Right lung (tissue), 5 donors: ENCODE results near the gene CPZ. TPM values are rescaled to one million over a fixed set of nuclear protein-coding genes. Genes with fewer than 3 reads are reported as not detected.
"Not testable (repeated sequence)": the region's sequence is repeated elsewhere in the genome, so short reads cannot be mapped to it uniquely, and the experiment has no call there.

Experiments used
- DNase-seq, 2 donors: peaks; one replicate each; pipeline ENCODE4 v3.0.0-alpha.2; 2013
- polyA plus RNA-seq, 5 donors: library from polyadenylated mRNA; unstranded; fragments of 120-200 nt; gene quantifications; one replicate each; pipeline versions ENCODE4 v1.2.1 to v1.2.3, GENCODE V29; 2013; ENCODE audit warnings: inconsistent platforms in 1 of 5, low replicate concordance in 1 of 5; ENCODE audit not compliant: insufficient read length in 5 of 5, insufficient read depth in 1 of 5

Gene CPZ
- polyA plus RNA-seq, 5 donors, result 1.3 to 4.7 (median 3.0) TPM

DNA sequence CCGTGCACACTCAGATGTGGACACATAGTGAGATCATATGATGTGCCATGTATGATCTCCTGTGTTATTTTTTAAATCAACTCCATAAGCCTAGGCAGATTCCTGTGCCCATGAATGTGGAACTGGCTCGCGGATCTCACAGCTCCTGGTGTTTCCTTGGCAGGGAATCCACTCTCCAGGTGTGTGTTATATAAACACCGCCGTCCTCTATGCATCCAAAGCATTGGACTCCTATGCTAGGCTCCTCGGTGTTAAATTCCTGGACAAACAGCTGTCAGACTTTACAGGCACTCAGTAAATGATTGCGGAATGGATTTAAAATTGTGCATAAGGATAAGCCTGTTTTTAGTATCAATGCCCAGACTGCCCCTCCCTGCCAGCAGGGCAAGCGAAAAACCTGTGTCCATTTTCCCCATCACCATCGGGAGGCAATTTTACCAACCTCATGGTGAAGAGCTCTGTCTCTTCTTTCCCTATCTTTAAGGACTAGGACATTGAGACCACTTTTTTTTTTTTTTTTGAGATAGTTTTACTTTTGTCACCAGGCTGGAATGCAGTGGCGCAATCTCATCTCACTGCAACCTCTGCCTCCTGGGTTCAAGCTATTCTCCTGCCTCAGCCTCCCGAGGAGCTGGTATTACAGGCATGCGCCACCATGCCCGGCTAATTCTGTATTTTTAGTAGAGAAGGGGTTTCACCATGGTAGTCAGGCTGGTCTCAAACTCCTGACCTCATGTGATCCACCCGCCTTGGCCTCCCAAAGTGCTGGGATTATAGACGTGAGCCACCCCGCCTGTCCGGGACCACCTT is 36.0 kb upstream of the CPZ start:
- no peak for DNase-seq

DNA sequence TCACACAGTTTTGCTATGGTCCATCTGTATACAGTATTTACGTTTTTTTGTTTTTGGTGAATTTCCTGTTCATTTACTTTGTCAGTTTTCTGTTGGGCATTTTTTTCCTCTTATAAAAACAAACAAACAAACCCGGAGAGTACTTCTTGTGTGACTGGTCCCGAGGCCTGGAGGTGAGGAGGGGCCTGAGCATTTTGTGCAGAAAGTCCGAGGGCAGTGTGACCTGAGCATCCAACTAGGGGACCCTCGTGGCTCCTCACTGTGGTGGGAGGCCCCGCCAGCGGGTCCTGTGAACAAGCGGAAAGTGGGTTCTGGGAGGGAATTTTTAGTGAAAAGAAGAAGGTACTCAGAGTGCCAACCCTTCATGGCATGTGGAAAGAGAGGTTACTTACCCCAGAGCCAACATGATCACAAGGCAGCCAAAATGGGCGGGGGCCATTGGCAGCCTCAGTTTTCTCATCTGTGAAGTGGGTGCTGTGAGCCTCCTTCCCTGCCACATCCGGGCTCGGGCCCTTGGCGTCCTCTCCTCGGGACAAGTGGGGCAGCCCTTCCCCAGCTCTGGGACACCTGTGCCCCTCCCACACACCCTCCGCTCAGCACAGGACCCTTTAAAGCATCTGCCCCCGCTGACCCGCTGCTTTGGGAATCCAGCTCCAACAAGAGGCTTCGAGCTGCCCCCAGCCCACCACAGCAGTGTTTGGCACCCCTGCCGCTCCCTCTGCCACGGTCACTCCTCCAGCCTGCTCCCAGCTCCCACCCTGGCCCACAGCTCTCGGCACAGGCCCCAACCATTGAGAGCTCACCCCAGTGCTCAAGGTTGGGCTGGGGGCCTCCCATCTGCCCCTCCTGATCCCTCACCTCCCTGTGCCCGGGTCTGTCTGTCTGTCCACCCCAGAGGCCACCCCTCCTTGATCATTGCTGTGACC is 35.2 kb upstream of the CPZ start:
- no peak for DNase-seq

DNA sequence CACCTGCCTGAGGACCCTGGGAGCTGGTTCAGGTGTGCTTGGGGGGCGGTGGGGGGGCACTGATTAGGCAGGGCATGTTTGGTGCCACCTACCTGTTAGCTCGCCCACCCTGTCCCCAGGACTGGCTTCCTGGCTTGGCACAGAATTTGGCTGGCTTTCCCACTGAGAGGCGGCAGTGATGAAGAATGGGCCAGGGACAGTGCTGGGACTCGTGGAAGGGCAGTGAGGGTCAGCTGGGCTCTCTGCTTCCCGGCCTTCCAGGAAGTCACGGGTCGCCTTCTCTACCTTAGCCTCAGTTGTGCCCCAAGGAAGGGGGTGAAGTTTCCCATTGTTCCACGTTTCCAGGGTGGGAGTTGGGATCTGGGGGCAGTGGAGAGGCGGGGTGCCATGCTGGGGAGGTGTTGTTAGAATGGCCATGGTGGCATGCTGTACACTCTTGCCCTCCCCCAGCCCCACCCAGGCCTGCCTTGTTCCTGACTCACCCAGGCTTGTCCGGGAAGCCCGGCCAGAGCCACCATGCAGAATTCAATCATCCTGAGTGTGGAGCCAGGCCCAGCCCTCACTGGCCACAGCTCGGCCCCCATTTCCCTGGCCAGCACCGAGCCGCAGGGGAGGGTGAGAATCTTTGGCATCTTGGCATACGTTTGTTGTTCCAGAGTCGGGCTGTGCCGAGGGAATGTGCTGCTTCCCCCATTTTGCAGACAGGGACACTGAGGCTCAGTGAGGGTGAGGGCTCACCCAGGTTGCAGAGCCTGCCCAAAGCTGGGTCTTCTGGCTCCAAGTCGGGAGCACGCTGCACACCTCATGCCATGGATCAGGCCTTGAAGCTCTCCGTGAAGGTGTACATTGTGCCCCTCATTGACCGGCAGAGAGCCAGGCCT is 34.2 kb upstream of the CPZ start:
- no peak for DNase-seq

DNA sequence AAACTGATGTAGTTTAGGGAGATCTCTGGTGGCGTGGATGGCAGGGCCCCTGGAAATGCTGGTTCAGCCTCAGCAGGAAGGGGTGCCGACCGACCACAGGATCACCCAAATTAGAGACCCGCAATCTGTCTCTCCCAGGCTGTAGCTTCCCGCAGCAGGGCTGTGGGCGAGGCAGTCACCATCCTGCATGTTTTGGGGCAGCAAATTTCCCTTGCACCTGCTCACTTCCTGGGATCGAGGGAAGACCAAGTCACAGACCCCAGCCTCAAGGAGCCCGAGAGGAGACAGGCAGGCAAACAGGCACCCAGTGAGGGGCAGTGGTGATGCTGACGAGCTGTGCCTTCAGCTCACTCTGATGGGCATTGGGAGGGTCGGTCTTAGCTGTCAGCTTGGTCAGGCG is 33.6 kb upstream of the CPZ start:
- DNase-seq, result no peak

DNA sequence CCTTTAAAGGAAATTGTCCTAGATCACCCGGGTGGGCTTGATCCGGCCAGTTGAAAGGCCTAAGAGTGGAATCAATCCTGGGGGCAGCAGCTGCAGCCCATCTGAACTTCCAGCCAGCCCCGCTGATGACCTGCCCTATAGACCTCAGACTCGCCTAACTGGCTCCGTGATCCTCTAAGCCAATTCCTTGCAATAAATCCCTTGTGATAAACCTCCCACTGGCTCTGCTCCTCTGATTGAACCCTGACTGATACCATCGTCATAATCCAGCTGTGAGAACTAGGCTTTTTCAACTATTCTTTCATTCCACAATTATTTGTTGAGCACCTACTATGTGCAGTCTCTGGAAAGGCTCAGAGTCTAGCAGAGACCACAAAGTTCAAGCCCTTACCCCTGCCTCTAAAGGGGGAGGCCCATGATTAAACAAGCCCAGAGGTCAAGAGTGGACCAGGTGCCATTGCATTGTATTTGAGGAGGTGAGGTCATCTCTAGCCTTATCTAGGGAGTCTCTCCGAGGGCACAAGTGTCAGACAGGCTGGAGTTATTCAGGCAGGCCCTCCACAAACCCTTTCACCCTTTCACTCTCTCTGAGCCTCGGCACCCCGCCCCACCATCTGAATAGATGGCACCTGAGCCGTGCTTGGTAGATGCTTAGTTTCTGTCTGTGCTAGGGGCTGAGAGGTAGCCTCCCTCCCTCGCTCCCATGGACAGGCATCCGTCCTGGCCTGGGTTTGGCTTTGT is 32.9 kb upstream of the CPZ start:
- no peak for DNase-seq

DNA sequence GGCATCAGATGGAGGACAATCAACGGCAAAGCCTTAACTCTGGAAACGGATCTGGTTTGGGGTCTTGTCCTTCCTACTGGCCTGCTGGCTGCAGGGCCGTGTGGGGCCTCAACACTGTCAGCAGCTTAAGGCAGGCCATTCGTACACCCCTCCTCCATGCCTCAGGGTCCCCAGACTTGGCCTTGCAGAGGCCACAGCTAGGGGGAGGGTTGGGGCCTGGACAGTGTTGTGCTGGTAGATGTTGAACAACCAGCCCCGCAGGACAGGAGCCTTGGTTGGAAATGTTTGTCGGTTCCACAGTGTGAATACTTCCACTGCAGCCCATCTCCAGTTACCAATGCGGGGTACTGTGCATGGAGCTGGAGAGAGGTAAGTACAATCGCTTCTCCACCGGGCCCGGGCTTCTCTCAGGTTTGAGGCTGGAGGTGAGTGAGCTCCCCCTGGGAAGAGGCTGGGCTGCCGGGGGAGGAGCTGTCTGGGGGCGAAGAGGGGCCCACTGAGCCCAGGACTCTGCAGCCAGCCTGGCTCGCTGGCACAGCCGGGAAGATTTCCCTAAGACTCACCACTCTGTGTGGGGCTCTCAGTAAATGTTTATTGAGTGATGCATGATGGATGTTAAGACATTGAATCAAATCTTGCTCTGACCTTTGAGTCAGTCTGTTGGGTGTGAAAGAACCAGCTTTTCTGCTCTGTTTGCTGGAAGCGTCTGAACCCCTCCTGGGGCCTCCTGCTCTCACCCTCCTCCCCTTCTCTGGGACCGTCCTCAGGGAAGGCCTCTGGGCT is 32.1 kb upstream of the CPZ start:
- DNase-seq, result no peak

DNA sequence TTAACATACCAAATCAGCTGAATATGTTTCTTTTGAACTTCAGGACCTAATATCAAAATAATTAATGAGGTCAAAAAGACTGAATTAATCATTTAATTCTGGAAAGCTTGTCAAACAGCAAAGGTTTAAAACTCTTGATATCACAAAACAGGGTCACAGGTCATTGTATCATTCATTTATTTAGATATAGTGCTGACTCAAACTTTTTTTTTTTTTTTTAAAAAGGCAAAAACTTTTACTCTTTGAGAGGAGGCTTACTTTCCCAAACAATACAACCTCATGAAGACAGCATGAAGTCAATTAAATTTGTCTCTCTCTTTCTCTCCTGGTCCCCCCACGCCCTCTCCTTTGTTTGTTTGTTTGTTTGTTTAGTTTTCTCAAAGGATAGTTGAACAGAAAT is 28.0 kb upstream of the CPZ start:
- DNase-seq, result no peak

DNA sequence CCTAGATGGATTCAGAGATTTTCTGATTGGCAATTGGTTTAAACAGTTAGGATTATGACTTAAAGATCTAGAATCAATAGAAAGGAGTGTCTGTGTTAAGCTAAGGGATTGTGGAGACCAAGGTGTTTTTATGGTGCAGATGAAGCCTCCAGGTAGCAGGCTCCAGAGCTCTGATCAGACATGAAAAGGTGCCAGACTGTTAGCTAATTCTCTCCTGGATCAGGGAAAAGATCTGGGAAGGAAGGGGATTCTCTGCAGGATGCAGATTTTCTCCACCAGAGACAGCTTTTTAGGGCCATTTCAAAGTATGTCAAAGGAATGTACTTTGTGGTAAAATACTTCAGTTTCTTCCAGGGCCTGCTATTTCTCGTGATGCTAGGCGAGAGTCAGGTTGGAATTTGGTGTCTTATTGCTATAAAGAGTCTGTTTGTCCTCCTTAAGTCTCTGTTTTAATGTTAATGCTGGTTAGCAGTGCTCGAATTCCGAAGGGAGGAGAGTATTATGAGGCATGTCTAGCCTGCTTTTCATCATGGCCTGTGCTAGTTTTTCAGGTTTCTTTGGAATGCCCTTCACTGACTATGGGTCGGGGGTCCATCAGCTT is 24.4 kb upstream of the CPZ start:
- no peak for DNase-seq

DNA sequence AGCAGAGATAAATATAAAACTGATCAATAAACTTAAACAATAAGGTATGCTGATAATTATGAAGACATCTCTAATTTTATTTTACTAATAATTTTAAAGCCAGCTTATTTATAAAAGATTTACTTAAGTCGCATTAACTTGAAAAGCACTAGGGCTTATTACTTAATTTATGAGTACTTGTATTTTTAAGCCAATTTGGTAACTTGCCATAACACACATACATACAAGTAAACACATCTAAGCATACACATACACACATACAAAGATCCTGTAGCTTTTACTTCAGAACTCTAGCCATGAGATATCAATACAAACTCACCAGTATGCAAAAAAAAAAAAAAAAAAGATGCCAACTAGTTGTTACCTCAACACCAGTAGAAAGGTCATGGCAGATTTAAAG is 22.4 kb upstream of the CPZ start:
- no peak for DNase-seq

DNA sequence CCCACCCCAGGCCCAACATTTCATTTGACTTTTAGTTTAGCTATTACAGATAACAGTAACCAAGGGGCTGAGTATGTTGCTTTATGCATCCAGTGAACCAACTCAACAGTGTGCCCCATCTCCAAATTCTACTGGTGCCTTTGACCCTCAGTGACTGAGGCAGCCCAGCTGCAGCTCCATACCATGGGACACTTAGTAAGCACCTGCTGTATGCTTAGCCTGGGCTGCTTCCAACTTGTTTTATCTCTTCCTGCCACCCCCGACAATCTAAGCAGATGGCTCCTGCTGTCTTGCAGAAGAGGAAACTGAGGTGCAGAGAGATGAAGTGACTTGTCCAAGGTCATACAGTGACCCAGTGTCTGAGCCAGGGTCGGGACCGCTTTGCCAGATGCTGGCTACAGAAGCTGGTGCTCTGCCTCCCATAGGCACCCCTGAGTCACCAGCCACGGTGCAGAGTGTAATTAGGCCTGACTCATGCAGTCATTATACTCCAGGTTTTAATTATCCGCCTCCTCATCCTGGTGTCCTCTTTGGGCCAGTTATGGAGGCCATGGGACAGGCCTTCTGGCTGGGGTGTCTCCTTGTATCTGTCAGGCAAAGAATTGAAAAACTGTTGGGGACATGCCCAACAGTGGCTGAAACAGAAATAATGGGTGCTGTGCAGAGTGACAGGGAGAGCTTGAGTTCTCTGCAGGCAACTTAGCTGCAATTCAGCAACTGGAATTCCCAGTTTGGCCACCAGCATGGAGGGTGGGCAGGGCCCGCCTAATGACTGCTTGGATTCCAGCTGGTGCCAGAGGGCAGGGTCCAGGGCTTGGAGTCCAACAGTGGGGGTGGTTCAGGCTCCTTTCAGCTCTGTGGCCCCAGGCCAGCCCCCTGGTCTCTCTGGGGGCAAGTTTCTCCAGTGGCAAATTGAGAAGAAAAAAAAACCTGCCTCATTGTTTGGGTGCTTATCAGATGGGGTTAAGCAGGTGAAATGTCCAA is 20.6 kb upstream of the CPZ start:
- no peak for DNase-seq

DNA sequence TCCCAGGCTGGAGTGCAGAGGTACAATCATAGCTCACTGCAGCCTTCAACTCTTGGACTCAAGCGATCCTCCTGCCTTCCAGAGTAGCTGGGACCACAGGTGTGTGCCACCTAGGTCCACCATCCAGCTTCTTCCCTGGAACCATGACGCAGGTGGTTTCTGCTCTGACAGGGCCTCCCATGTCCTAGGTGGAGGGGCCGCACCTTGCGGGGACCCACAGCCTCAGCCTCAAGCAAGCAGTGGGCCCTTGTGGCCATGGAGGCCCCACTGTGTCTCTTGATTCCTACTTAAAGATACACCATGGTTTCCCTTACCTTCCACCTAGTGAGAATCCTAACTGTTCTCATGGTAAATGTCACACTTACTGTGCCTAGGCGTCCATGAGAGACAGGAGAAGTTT is 19.3 kb upstream of the CPZ start:
- DNase-seq, result no peak

DNA sequence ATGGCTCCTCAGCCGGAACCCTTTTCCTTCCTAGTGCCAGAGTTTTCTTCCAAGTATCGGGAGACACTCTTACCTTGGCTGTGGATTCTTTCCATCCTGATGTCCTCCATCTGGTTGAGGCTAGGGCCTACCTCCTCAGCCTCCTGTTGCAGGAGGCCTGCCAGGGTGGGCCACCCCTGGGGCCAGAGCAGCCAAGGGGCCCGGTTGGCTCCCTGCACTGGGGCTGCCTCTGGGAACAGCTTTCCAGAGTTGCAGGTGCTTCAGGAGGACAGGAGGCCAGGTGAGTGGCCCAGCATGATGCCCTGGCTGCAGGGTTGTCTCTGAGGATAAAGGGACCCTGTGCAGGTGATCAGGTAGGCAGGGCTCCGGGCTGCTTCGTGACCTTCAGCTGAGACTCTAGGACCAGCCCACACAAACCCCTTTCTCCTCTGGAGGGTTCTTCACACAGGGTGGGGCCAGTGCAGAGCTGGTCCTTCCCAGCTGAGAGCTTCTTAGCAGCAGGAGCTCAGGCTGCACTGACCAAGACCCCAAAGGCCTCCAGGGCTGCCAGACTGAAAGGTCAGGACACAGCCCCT is 17.7 kb upstream of the CPZ start:
- DNase-seq, result no peak

DNA sequence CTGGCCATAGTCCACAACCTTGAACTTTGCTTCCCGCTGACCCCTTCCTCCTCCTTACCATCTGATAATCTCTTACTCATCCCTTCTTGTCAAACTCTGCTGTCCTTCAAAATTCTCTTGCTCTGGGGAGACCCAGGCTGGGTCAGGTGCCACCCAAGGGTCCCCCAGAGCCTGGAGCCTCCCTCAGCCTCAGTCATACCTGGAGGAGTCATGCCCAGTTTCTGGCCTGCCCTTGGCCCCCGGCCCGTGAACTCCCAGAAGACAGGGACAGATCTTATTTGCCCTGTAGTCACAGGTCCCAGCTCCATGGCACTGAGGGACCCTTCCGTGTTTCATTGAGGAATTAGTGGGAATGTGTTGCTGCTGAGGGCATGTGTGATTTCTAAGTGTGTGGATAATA is 17.1 kb upstream of the CPZ start:
- no peak for DNase-seq

DNA sequence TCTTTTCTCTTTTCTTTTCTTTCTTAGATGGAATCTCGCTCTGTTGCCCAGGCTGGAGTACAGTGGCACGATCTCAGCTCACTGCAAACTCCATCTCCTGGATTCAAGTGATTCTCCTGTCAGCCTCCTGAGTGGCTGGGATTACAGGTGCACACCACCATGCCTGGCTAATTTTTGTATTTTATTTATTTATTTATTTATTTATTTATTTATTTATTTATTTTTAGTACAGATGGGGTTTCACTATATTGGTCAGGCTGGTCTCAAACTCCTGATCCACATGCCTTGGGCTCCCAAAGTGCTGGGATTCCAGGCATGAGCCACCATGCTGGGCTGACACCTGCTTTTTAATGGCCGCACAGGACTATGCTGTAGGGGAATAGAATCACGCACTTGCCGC is 16.0 kb upstream of the CPZ start:
- DNase-seq, result not testable (repeated sequence)

DNA sequence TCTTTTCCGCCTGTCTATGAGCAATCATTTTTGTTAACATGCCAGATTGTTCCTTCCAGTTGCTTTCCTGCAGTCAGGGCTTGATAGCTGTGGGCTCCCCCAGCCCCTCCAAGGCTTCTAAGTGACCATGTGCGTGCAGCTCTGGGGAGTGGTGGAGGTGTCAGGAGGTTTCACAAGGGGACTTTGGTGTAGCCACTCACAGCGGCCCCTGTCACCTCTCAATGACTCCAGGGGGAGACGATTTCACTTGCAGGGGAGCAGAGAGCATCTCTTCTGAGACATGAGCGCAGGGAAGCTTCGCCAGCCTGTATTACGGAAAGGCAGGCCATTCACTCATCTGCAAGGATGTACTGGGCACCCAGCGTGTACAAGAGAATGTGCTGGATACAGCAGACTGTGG is 15.5 kb upstream of the CPZ start:
- no peak for DNase-seq

DNA sequence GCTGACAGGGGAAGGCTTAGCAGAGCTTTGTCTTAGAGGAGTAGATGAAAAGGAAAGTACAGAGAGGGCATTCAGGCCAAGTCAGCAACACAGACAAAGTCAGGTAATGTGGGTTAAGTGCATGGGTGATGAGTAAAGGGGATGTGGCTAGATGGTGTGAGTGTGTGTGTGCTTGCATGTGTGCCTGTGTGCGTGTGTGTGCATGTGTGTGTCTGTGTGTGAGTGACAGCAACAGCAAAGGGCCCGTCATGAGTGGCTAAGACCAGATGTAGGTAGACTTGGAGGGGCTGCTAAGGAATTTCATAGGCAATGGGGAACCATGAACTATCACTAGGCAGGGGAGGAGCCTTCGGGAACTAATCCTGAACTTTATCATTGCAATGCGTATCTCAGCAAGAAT is 14.6 kb upstream of the CPZ start:
- DNase-seq, result no peak

DNA sequence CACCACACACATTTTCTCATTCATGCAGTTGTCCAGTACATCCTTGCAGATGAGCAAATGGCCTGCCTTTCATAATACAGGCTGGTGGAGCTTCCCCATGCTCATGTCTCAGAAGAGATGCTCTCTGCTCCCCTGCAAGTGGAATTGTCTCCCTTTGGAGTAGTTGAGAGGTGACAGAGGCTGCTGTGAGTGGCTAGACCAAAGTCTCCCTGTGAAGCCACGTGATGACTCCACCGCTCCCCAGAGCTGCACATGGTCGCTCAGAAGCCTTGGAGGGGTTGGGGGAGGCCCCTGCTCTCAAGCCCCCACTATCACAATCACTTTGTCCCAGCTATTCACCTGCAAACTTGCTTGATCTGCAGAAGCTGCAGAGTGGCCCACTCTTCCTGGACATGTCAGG is 13.8 kb upstream of the CPZ start:
- no peak for DNase-seq

DNA sequence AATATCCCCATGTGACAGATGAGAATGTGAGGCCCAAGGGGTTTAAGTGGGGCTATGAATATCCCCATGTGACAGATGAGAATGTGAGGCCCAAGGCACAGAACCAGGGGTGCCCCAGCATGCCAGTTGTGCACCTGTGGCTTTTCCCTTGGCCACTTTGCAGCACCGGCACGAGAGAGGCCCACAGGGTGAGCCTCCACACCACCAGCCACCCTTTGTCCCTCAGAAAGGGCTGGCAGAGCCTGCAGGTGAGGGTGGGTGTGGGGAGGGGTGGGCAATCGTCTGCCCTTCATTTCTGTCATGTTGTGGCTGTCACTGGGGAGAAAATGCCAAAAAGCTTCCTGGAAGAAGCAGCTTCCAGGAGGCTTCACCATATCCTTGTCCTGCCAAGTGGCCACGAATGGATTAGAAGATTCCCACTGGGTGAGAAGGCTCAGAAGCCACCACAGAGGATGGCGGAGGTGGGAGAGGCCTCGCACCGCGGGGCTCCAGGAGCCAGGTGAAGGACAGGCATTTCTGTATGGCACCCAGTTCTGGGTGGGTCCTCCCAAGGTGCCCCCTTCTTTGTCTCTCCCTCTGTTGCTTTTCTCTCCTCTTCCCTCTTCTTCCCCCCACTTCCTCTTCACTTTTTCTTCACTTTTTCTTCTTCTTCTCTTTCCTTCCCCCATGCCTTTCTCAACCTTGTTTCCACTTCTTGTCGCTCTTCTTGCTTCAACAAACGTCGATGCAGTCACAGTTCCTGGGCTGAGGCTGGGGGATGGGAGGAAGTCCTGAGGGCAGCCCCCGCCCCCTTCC is 12.8 kb upstream of the CPZ start:
- no peak for DNase-seq
